T47D (cell line): ENCODE measurements around the gene TRO.

Experiments used
- DNase-seq, 2 experiments: peaks; one replicate each; pipeline versions ENCODE4 v3.0.0 to v3.0.0-alpha.2; 2011 to 2012; ENCODE audit warnings: low read depth in 1 of 2, low spot score in 1 of 2
- JUND ChIP-seq: IDR thresholded peaks from 2 replicates; pipeline ENCODE4 v1.6.1; 2012; ENCODE audit warnings: low read depth
- in situ Hi-C: cut with HindIII; loops from 2 replicates; pipeline ENCODE4 v1.10.0; 2016; ENCODE audit warnings: low sequenced_read_pairs, low pct_unique_long_range_greater_than_20kb

TRO gene

DNA sequence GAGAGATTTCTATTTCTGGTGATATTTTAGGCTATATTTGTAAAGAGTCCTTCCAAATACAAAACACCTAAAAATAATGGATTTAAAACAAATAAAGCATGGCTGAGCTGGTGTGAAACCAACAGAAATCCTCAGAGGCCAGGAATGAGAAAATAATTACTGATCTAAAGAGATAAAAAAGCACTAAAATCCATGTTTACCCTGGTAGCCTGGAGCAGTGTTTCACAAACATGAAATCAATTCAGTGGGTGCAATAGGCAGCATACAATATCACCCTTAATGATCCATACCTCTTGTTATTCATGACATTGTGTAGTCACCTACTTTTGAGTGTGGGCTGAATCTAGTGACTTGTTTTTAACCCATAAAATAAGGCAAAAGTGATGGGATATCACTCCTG lies 58.8 kb downstream of the TRO start:
- TF ChIP-seq JUND = 0 out of 2 replicates have a peak, but pooled peaks have one; percentile 19
- peak in 1 of 2 experiments; percentile 58 for DNase-seq
- in situ Hi-C loops = no loop called here

DNA sequence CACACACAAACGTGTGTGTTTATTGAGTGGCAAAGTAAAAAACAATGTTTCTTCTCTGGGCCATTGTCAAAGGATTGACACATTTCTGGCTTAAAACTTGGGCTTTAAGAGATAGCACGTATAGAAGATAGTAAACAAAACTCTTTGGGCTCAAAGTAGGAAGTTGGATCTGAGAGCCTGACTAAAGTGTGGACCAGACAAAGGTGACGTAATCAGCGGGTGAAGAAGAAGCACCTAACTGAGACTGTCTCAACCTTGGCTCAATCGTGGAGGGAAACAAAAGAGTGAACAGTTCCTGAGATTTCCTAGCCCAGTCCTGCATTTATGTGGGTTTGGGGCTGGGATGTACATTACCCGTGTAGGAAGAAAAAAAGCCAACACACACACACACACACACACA lies 59.7 kb downstream of the TRO start:
- TF ChIP-seq JUND = no peak
- no peak for DNase-seq
- in situ Hi-C loops = no loop called here
